Left lung (tissue), 10 donors: Measurements from ENCODE around the gene CCDC92. TPM values are rescaled to one million over a fixed set of nuclear protein-coding genes. Genes with fewer than 3 reads are reported as not detected.

Source experiments
- ATAC-seq: fragments of 200-7000 bp; cut with Tn5 transposase; one replicate; pipeline ENCODE4 v1.9.1; 2020; ENCODE audit warnings: moderate library complexity
- DNase-seq, 4 donors: peaks; one replicate each; pipeline ENCODE4 v3.0.0-alpha.2; 2013 to 2020
- H3K27ac ChIP-seq, 2 donors: fragments of 200-600 bp; sonication (generic) in 1 of 2; one replicate each; pipeline versions ENCODE4 v1.5.0 to v1.8.0; 2020 to 2021
- H3K27me3 ChIP-seq, 2 donors: fragments of 200-600 bp; sonication (generic) in 1 of 2; one replicate each; pipeline versions ENCODE4 v1.5.0 to v1.8.0; 2020 to 2021
- H3K36me3 ChIP-seq, 2 donors: fragments of 200-600 bp; sonication (generic) in 1 of 2; one replicate each; pipeline versions ENCODE4 v1.5.0 to v1.8.0; 2020 to 2021
- H3K4me1 ChIP-seq, 2 donors: fragments of 200-600 bp; one replicate each; pipeline ENCODE4 v1.8.0; 2021
- H3K4me3 ChIP-seq, 2 donors: fragments of 200-600 bp; sonication (generic) in 1 of 2; one replicate each; pipeline versions ENCODE4 v1.5.0 to v1.8.0; 2020 to 2021; ENCODE audit warnings: mild to moderate bottlenecking in 1 of 2
- H3K9me3 ChIP-seq, 2 donors: fragments of 200-600 bp; sonication (generic) in 1 of 2; one replicate each; pipeline versions ENCODE4 v1.5.0 to v1.8.0; 2020 to 2021
- CTCF ChIP-seq, 2 donors: fragments of 200-600 bp; sonication (generic) in 1 of 2; IDR thresholded peaks; one replicate each; pipeline versions ENCODE4 v1.5.0 to v1.8.0; 2021; ENCODE audit warnings: antibody characterized with exemption in 2 of 2
- intact Hi-C, 2 donors: fragments of 100-400 bp; cut with DNase I; formaldehyde crosslinking; loops; one replicate each; pipeline versions ENCODE4 v1.11.2 to v1.14.2; 2022
- polyA plus RNA-seq, 6 donors: library from polyadenylated mRNA; unstranded; fragments of 120-200 nt; gene quantifications; one replicate each; pipeline ENCODE4 v1.2.1, GENCODE V29; 2013; ENCODE audit not compliant: insufficient read length in 6 of 6
- total RNA-seq, 2 donors: library from RNA; stranded (reverse); fragmentation: NEBNext Ultra II Directional; extraction: Animal tissue kit (Norgen Biotek cat#: 25700); gene quantifications; one replicate each; pipeline ENCODE4 v1.2.1, GENCODE V29; 2021
- donor health status: DM: no; HTN: yes; CAD: no.
- donor health status: DM: no; HTN: no; CAD: no.

Gene CCDC92
- total and polyA plus RNA-seq, 8 donors = 40.2 to 68.7 (median 58.1) TPM

DNA sequence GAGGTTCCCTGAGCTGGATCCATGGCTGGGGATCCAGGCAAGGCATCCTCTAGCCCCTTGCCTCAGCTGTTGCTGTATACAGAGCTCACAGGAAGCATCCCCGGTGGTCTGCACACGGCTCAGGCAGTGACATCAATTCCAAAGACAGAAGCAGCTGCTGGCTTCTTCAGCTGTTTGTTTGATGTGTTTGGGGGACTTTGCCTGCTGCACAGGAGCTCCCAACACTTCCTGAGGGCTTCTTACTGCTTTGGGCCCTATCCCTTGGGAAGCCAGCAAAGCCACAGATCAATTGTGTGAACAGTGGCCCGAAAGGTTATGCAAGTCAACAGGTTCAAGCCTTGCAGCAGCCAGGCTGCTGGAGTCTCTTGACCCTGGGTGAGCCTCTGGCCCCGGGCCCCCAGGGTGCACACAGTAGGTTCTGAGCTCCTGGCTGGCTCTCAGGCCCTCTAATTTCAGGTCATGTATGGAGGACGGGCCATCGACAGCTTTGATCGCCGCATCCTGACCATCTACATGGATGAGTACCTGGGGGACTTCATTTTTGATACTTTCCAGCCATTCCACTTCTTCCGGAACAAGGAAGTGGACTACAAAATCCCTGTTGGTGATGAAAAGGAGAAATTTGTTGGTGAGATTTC is 42.6 kb downstream of the CCDC92 start:
- no peak for ATAC-seq

DNA sequence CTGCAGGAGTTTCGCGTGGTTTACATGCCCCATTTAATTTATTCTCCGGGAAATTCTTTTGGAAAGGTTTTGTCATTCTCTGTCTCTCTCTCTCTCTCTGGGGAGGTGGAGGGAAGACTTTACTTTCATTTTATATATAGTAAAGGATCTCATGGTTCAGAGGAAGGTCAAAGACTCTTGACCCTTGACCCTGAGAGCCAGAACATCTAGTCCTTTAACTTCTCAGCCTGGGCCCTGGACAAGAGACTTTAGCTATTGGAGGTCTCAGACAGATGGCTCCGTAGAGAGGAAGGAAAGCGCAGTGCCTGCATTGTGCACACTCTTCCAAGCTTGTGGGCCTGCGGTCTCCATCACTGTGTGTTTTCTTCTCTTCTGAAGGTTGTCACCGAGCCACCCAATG is 43.7 kb downstream of the CCDC92 start:
- no peak for ATAC-seq
- H3K9me3 ChIP-seq = no peaks in the 10 kb centered on the region

More for the DNA sequence above, 42.6 kb downstream of the CCDC92 start:
- no peaks in the 10 kb centered on the region for H3K27me3 ChIP-seq
- TF ChIP-seq CTCF (IDR thresholded peaks at IDR 0.05) = no peak
- no peaks in the 10 kb centered on the region for H3K9me3 ChIP-seq
- intact Hi-C loops = no loop called here
- H3K27ac ChIP-seq = no peak overlapping the region
- H3K4me1 ChIP-seq = peaks cover under 1 to 2% of the 10 kb centered on the region in 2 donors
- no peak overlapping the region for H3K4me3 ChIP-seq
- peaks cover 0 to 5% of the 10 kb centered on the region in 2 donors for H3K36me3 ChIP-seq
- DNase-seq = no peak

GRCh38 chr12:123928274-123928865 is 44.3 kb downstream of the CCDC92 start:
- Histone ChIP-seq H3K9me3 (no peaks in the 10 kb centered on the region), H3K36me3 (no peaks in the 10 kb centered on the region), H3K4me1 (no peaks in the 10 kb centered on the region), H3K27me3 (no peaks in the 10 kb centered on the region), H3K27ac (no peak overlapping the region), H3K4me3 (no peak overlapping the region)
- DNase-seq (no peak), ATAC-seq (no peak)
- TF ChIP-seq CTCF (IDR thresholded peaks at IDR 0.05) = no peak
- intact Hi-C loops = no loop called here

More for the DNA sequence above, 43.7 kb downstream of the CCDC92 start:
- intact Hi-C loops = no loop called here
- Histone ChIP-seq H3K27me3 (no peaks in the 10 kb centered on the region), H3K4me1 (no peaks in the 10 kb centered on the region), H3K27ac (no peak overlapping the region), H3K36me3 (no peaks in the 10 kb centered on the region), H3K4me3 (no peak overlapping the region)
- TF ChIP-seq CTCF (IDR thresholded peaks at IDR 0.05) = no peak
- no peak for DNase-seq

DNA sequence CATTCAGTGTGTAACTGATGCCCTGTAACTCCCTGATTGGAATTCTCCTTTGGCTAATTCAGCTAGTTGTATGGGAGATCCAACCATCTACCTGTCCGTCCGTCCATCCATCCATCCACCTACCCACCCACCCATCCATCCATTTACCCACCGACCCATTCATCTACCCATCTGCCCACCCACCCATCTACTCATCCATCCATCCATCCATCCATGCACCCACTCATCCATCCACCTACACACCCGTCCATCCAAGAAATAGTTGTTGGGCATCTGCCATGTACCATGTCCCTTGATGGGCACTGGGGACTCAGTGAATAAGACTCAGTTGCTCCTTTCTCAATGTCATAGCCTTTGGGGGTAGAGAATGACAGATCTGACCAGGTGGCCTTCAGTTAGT is 48.1 kb downstream of the CCDC92 start:
- Histone ChIP-seq H3K27me3 (no peaks in the 10 kb centered on the region), H3K36me3 (no peaks in the 10 kb centered on the region), H3K9me3 (no peaks in the 10 kb centered on the region), H3K4me1 (no peaks in the 10 kb centered on the region), H3K4me3 (no peak overlapping the region), H3K27ac (no peak overlapping the region)
- no peak for DNase-seq
- intact Hi-C loops = no loop called here
- ATAC-seq = no peak
- no peak for TF ChIP-seq CTCF (IDR thresholded peaks at IDR 0.05)

DNA sequence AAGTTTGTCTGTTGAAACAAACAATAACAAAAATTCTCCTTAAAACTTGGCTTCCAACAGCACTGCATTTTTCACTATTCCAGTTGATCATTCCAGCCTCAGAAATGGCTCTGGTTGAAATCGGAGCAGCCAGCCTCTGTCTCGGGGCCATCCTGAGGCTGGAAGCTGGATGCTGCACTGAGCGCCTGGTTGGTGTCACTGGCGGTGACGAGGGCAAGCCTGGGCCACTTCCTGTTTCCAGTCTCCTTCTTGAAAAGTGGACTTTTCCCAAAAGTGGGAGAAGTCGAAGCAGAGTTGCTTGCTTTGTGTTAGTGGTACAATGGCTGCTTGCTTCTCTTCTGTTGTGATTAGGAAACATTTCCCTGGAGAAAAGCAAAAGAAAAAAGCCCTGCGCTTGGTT is 48.7 kb downstream of the CCDC92 start:
- no peaks in the 10 kb centered on the region for H3K27me3 ChIP-seq
- H3K4me3 ChIP-seq = no peak overlapping the region
- no peak for DNase-seq
- H3K4me1 ChIP-seq = no peaks in the 10 kb centered on the region
- H3K27ac ChIP-seq = no peak overlapping the region
- H3K36me3 ChIP-seq = no peaks in the 10 kb centered on the region
- no peak for TF ChIP-seq CTCF (IDR thresholded peaks at IDR 0.05)
- H3K9me3 ChIP-seq = no peaks in the 10 kb centered on the region
- no peak for ATAC-seq
- intact Hi-C loops = no loop called here
